ENCODE results near the gene LNP1.

Gene LNP1

DNA sequence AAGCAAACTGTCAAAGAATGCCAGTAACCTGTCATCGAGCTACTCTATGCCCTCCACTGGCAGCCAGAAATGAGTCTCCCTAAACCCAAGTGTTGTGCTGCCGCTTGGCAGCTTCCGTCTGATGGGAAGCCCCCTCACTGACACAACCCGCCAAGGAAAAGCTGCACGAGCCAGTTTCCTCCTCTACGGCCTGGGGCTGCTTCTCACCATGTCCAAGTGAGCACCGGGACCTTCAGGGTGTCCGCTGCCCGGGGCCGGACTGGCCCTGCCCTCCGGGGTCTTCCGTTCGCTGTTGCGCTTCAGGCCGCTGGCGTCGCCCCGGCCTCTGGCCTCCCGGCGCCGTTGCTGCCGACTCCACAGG is 940 bp upstream of the LNP1 start:
- DNase-seq, result peak; percentile 23 to 26

DNA sequence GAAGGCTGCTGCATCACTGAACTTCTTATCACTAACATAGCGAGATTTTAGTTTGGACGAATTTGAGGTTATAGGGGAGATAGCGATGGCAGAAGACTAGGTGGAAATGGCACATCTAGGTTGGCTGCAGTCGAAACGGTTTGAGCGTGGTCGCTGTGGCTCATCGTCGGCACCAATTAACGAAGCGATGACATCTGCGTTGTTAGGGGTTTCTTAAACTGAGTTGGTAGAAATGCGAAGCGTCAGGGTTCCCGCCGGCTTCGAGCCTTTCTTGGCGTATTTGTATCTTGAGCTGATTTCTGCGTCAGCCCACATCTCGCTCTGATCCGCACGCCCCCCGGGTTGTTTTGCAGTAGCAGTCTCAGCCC is 319 bp downstream of the LNP1 start:
- DNase-seq, result peak; percentile 28 to 31

DNA sequence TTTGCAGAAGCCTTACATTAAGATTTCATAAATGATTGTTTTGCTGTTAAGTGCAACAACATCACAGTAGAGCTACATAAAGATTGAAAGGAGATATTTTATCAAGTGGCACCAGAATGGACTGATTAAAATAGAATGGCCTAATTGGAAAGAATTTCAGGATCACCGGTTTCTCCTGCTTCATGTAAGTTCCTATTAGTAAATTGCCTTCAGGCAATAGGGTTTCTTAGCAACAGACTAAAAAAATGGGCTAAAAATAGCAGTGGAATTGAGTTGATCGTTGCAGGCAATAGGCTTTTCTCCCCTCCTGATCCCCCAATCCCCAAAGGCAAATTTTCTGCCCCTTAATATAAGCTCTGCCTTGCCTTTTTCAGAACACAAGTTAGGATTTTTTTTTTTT is 917 bp downstream of the LNP1 start:
- no peak for DNase-seq

DNA sequence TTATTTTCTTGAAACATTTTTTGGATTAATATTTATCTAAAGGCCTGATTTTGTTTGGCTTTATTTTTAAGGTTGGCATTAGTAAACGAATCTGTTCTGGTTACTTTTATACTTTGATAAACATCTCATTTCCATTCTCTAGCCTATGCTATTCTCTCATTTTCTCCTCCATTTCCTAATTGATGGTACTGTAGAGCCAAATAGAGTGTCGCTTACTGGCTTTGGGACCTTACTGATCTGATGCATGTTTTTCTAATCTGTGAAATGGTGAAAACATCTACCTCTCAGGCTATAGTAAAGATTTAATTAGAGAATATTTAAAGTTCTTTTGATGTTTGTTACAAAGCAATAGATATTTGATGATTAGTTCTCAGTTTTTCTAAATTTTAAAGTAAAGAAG is 1.6 kb downstream of the LNP1 start:
- DNase-seq, result no peak

DNA sequence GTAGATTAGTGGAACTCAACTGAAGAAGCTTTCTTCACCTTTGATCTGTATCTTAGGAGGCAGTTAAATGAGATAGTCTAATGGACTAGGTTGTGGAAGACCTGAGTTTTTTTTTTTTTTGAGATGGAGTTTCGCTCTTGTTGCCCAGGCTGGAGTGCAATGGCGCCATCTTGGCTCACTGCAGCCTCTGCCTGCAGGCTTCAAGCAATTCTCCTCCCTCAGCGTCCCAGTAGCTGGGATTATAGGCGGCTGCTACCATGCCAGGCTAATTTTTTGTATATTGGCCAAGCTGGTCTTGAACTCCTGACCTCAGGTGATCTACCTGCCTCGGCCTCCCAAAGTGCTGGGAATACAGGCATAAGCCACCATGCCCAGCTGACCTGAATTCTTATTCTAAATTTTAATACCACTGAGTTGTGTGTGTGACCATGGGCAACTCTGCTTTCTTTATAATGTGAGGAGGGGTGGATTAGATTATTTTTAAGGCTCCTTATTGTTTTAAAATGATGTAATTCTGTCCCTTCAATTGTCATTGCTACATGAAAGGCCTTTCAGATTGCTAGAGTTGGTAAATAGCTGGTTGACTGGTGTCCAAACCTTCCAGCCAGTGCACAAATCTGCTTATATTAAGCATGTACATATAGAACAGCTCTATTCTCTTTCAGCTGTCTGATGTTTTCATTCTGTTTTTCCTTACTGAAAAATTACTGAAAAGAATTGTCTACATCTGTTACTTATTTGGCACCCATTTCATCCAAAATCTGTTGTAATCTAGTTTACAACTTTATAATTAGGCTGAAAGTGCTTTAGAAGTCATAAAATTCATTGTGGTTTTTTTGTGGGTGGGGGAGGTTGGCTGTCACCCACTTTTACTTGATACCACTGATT is 2.3 kb downstream of the LNP1 start:
- no peak for DNase-seq

DNA sequence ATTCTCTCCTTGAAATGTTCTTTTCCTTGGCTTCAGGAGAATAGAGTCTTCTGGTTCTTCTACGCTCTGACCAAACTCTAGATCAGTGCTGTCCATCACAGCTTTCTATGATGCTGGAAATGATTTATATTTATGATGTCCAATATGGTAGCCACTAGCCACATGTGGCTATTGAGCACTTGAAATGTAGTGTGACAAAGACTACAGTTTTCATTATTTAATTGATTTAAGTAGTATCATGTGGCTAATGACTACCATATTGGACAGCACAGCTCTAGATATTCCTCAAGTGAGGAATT is 2.9 kb downstream of the LNP1 start:
- no peak for DNase-seq

DNA sequence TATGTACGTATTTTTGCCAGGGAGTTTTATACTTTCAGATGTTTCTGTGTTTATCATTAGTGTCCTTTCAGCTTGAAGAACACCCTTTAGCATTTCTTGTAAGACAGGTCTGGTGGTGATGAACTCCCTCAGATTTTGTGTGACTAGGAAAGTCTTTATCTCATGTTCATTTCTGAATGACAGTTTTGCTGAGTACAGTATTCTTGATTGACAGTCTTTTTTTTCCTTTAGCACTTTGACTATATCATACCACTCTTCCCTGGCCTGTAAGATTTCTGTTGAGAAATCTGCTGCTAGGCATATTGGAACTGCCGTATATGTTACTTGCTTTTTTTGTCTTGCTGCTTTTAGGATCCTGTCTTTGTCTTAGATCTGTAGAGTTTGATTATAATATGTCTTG is 5.8 kb downstream of the LNP1 start:
- no peak for DNase-seq

DNA sequence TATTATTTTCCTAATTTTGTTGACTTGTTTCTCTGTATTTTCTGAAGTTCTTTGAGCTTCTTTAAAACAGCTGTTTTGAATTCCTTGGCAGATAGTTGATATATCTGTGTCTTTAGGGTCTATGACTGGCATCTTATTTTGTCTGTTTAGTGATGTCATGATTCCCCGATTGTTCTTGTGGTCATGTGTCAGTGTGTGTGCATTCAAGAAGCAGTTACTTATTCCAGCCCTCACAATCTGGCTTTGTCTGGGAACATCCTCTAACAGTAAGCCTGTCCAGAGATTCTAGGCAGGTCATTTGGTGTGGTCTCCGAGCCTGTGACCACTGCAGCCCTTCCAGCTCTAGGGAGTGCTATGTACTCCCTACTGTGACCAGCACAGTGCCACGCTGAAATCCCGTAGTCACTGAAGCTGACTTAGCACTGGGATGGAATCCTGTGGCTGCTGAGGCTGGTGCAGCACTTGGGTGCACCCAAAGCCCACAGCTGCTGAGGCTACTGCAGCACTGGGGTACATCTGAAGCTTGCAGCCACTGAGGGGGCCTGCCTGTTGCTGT is 6.7 kb downstream of the LNP1 start:
- no peak for DNase-seq

DNA sequence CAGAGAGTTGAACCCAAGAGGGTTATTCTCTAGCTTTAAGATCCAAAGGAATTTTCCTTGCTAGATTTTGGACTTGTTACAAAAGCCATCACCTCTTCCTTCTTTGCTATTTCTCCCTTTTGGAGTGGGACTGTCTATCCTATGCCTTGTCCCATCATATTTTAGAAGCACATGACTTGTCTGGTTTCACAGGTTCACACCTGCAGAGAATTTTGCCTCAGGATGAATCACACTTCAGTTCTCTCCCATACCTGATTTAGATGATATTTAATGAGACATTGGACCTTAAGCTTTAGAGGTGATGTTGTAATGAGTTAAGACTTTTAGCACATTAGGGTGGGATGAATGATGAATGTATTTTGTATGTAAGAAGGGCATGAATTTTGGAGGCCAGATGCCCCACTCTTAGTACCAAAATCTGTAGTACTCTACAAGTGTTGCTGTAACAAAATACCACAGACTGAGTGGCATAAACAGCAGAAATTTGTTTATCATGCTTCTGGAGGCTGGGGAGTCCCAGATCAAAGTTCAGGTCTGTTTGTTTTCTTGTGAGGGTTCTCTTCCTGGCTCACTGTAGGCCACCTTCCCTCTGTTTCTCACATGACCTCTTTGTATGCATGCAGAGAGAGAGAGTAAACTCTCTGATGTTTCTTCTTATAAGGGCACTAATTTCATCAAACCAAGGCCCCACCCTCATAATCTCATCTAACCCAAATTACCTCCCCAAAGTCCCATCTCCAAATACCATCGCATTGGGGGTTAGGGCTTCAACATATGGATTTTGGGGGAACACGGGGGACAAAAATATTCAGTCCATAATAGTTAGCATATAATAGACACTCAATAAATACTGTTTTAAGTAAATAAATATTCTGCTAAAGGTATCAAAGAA is 10.0 kb downstream of the LNP1 start:
- no peak for DNase-seq

DNA sequence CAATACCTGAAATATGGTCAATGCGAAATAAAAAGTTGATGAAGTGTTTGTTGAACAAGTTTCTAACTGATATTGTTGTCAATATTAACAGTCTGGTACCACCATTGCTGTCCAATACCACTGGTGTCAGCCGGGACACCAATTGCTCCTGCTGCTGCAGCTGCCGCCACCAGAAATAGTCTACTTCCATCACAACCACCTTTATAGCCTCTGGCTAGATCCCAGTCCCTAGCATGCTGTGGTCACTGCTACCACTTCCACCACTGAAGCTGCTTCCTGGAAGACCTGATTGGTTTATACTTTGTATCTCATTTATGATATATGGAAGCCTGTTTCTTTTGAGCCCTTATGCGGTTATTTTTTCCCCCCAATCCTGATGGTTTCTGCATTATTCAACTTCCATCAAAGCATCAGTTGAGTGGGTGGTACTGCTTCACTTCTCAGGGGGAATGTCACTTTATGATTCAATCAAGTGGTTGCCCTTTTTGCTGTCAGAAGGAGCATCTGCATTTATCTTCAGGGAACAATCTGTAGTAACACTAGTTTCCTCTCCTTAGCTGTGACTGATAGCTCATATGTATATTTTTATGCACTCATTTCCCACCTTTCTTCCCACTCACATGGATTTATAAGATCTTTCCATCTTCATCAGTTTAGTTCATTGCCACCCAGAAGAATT is 11.7 kb downstream of the LNP1 start:
- DNase-seq, result no peak

DNA sequence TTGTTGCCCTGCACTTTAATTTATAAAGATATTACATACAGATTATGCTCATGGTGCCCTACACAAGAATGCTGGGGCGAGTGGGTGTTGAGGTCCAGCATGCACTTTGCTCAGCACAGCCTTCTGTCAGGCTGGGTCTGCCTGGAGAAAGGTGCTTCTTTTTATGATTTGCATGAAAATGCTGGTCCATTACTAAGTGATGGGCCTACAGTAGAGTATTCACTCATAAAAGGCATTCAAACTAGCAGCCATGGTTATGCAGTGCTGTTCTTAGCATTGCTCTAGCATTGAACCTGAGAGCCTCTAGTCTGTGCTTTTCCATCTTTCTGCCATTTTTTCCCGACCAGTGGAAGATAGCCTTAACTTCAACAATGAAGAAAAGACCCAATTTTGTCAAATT is 12.3 kb downstream of the LNP1 start:
- DNase-seq, result no peak

DNA sequence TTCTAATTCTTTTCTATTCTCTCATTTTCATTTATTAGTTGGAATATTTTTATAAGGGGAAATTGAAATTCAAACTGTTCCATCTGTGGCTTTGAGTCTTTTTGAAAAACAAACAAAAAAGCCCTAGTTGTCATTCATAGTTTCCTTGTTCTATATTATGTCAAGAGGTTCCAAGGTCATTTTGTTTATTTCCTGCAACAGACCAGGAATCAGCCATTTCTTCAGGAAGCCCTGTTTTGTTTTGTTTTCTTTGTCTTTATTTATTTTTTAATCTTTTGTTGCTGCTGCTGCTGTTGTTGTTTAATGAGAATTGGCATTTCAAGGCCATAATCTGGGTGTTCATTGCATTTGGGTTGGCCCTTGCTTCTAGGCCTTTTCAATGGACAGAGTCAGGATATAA is 14.8 kb downstream of the LNP1 start:
- DNase-seq, result no peak

DNA sequence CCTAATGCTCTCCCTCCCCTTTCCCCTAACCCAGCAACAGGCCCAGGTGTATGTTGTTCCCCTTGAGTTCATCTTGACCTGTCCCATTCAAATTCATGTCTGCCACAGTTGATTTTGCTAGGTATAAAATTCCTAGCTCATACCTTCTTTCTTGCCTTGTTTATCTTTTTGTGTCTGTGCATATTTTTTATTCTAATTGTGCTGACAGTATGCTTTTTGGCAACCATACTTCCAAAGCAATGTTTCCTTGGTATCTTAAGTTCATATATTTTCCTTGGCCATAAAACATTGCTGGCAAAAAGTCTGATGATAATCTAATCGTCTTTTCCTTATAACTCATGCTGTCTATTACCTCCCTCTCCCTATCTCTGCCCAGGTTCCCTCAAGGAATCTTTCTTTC is 15.5 kb downstream of the LNP1 start:
- no peak for DNase-seq

DNA sequence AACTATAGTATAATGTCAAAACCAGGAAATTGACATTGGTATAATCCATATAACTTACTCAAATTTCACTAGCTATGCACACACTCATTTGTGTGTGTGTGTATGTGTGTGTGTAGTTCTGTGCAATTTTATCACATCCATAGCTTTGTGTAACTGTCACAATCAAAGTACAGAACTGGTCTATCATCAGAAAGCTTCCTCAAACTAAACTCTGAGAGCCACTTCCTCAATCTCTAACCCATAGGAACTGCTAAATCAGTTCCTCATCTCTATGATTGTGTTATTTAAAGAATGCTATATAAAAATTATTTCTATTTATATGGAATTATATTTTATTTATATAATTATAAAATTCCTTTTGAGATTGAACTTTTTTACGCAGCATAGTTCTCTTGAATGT is 18.1 kb downstream of the LNP1 start:
- DNase-seq, result no peak

DNA sequence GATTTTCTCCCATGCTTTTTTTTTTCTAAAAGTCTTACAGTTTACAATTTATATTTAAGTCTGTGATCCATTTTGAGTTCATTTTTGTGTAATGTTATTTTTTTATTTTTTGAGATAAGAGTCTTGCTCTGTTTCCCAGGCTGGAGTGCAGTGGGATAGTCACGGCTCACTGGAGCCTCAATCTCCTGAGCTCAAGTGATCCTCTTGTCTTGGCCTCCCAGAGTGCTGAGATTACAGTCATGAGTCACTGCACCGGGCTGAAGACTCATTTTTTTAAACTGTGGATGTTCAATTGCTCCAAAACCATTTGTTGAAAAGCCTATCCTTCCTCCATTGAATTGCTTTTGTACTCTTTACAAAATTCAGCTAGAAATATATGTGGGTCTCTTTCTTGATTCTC is 19.5 kb downstream of the LNP1 start:
- no peak for DNase-seq

DNA sequence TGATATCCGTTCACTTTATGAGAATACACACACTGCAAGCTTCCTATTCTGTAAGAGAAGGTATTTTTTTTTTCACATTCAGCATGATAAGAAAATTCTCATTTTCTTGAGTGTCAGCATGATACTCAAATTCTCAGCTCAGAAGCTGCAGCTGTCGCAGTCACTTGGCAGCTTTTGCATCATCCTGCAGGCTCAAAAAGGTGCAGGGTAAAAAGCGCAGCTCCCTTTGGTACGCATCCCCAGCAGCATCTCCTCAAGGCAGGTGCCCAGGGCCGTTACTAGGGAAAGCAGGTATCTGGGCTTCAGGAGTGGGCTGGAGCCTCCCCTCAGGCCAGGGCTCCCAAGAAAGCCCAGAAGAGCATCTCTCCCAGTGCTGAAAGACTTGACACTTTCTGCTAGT is 22.3 kb downstream of the LNP1 start:
- no peak for DNase-seq

DNA sequence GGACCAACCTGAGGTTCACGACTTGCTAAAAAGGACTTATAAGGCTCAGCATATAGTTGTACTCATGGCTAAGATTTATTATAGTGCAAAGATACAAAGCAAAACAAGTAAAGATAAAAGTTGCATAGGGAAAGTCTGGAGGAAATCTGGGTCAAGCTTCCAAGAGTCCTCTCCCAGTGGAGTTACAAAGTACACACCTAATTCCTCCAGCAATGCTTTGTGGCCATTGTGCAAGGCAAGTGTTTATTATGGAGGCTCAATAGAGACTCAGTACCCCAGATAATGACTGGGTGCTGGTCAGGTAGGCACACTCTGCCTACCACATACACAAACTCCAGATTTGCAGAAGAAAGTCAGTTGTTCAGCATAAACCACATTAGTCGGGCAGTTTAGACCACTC is 22.9 kb downstream of the LNP1 start:
- DNase-seq, result no peak

DNA sequence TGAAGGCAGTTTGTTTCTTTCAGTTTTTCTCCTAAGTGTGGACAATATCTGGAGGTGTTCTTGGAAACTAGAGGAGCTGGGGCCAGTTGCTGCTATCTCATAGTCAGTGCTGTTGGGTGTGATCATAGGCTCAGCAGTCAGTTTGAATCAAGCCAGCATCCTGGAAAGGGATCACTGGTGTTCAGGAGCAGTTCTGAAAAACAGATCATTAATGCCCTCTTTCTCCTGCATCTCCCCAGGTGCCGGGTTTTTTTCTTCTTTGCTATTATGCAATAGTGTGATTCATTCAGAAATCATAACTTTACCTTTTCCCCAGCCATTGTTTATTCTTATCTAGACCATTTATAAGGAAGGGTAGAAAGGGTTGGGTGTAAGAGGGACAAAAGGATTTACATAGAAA is 24.0 kb downstream of the LNP1 start:
- DNase-seq, result no peak

DNA sequence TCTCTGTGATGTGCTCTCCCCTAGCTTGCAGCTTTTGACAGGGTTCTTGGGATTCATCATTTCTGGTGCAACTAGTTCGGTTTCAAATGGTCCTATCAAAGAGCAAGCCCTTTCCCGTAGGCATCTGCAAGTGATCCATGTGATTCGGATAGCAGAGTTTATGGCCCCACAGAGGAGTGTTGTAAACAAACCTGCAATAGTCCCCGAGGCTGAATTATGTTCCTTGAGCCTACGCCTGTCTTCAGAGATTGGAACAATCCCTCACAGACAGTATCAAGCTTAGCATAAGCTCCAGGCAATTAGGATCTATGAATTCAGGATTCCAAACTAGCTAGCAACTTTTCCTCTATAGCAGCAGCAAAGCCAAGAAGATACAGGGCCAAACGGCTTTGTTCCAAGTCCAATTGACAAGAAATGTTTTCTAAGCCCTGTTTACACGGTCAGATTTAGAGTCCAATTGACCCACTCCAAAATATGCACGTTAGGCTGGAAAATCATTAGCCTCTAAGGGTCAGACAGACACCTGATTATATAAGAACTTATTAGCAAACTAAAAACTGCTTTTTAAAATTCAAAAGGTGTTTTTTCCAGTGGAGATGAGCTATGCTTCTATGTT is 24.8 kb downstream of the LNP1 start:
- DNase-seq, result no peak

DNA sequence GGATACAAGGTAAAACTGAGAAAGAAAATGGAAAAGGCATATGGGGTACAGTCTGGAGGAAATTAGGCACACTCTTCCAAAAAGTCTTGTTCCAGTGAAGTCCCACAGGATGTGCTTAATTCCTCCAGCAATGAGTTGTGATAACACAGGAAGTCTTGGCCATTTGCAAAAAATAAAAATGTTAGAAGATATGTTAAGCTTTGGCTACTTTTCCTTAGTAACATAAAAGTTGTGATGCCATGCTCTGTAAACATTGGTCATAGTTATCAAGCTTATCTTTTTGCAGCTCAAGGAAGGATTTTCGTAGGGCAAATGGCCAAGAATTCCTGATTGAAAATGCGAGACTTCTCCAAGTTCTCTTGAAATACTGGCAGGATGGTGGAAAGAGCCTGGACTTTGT is 26.4 kb downstream of the LNP1 start:
- DNase-seq, result no peak

DNA sequence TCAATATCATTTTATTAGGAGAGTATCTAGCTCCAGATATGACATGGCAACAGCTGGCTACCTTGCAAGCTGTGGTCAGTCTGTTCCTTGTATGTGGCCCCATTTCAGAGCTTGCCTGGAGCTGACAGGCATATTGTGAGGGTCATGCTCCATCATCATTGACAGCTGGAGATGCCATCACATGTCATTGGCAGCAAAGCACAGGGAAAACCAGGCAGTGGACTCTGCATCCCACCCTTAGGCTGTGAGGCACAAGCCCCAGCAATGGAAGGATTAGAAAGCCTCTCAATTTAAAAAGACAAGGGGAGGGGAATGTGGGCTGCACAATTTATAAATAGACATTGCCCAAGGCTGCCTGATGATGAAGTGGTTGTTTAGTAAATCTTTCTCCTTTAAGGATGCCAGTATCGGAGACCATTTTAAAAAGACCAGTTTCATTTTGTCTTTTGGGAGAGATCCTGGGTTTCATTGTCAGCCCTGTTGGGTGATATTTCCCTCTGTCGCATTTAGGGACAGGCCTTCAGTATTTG is 27.9 kb downstream of the LNP1 start:
- no peak for DNase-seq

DNA sequence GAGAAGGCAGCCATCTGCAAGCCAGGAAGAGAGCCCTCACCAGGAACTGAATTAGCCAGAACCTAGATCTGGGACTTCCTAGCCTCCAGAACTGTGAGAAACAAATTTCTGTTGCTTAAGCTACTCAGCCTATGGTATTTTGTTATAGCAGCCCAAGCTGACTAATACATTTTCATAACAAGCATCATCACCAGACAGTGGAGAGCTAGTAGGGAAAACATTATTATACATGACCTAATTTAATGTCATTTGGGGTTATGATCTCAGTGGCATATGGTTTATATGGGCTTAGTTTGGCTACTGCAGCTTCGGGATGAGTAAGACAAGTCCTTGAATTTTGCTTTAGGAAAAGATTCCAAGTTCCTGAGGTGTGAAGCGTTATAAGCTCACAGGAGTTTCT is 35.6 kb downstream of the LNP1 start:
- no peak for DNase-seq

Data from stimulated activated CD4-positive, alpha-beta T cell treated with anti-CD3 and anti-CD28 coated beads, Interleukin-4, amount 100 ng/mL, for 4 hours (primary cell).